Raji (cell line): ENCODE data around the gene RTN4RL1.
A peak's percentile ranks its signal among the peaks of the same experiment; 100 is the strongest.

Experiments
- POLR2A ChIP-seq: IDR thresholded peaks from 2 replicates; pipeline ENCODE4 v1.6.1; 2011; ENCODE audit warnings: low read depth, low read length, control low read depth; ENCODE audit not compliant: insufficient read depth

The RTN4RL1 gene

DNA sequence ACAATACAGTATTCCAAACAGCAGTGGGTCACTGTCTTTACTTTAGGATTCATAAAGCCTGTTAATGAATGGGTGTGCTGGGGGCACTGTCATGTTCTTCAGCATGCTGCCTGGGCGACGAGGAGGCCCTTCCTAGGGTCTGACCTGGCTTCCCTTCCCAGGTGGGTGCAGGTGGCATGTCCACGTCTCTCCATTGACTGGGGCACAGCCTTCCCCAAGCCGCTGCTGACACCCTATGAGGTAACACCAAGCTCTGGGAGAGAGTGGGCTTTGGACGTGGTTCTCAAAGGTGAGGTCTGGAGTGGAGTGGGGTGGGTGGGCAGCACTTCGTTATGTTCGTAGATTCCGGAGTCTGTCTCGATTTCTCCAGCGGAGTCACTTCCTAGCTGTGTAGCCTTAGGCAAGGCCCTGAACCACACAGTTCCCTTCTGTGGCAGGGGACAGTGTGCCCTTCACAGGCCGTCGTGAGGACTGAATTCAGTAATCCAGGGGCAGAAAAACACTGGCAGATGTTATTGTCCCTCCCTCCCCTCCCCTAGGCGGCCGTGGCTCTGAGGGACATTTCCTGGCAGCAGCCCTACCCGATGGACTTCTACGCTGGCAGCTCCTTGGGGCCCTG lies 15.9 kb upstream of the RTN4RL1 start:
- TF ChIP-seq POLR2A: no peak

DNA sequence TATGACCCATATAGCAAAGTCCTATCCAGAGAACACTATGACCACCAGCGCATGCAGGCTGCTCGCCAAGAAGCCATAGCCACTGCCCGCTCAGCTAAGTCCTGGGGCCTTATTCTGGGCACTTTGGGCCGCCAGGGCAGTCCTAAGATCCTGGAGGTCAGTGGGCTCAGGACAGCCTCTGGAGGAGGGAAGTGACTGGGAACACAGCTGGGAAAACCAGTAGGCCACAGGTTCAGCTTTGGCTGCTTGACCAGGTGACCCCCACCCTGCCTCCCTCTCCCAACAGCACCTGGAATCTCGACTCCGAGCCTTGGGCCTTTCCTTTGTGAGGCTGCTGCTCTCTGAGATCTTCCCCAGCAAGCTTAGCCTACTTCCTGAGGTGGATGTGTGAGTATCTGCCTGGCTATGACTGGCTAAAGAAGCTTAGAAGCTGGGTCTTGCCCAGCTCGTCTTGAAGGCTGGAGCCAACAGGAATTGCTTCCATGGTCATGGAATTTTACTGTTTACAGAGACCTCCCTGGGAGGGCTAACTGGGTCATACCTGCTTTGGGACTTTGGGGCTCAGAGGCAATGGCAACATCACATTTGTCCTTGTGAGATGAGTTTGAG lies 15.2 kb upstream of the RTN4RL1 start:
- no peak for TF ChIP-seq POLR2A

DNA sequence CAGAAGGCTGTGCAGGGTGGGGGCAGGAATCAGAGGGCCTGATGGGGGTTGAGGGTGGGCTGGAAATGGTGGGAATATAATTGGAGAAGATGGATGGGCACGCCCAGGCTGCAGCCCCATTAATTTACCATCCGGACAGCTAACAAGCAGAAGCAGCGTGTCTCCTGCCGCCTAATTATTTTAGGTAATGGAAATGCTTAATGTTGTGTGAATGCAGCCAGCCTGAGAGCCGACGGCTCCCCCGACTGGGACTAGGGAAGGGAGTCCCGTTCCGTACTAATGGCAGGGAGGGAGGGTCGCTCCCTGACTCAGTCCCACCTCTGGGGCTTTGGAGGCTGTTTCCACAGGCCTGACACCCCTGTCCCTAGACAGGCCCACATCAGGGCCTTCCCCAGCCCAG lies 12.0 kb upstream of the RTN4RL1 start:
- TF ChIP-seq POLR2A: no peak

DNA sequence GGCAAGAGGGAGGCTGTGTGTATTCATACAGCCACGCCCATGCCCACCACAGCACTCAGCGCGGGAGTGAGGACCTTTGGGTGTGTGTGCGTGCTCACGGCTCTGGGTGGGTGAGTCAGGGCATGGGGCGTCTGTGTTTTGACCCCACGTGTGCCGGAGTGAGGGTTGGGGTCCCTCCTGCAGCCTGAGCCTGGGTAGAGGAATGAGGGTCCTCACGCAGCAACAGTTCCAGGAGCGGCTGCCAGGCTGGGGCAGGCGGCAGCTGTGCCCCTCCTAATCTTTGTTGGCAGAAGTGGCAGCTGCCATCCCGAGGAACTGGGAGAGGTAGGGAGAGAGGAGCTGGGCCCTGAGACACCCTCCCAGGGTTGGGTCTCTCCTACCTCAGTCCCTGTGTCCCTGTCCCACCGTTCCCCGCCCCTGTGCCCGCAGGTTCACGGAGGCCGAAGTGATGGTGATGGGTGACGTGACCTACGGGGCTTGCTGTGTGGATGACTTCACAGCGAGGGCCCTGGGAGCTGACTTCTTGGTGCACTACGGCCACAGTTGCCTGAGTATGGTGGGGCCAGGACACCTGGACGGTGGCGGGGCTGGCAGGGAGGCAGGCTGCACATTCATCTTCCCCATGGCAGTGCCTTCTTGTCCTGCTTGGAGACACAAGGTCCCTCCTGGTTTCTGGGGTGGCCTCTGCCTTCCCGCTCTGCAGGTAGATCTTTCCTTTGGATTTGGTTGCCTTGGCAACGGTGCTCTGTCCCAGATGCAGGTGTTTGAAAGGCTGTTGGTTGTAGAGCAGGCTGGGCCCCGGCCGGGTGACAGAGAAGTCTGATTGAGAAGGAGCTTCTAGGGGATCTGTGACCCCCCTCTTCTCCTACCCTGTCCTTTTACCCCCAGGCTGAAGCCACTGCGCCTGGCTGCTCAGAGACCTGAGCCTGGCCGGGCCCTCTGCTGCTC lies 10.7 kb upstream of the RTN4RL1 start:
- TF ChIP-seq POLR2A: no peak

DNA sequence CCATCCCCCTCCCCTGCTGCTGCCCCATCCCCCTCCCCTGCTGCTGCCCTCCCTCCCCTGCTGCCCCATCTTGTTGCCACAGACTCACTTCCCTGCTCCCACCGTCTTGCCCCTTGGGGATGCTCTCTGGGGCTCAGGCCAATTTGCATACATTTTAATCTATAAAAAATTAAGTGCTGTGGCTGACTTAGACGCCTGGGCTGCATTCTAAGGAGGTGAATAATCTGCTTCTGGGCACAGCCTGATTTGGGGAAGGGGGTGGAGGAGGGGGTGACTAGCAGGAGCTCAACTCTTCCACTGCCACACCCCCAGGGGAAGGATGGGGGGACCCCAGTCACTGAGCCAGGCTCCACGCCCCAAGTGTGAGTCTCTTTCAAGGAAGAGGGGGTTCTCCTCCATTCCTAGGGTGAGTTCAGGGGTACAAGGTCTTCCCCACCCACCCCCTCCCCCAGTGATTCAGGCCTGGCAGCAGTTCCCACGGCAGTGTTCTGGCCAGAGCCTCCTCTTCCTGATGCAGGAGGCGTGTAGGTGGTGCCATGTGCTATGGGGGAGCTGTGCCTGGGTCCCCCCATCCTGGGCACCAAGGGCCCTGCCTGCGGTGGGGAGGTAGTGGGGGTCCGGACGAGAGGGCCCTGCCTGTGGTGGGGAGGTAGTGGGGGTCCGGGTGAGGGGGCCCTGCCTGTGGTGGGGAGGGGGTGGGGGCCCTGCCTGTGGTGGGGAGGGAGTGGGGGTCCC lies 9.8 kb upstream of the RTN4RL1 start:
- no peak for TF ChIP-seq POLR2A

DNA sequence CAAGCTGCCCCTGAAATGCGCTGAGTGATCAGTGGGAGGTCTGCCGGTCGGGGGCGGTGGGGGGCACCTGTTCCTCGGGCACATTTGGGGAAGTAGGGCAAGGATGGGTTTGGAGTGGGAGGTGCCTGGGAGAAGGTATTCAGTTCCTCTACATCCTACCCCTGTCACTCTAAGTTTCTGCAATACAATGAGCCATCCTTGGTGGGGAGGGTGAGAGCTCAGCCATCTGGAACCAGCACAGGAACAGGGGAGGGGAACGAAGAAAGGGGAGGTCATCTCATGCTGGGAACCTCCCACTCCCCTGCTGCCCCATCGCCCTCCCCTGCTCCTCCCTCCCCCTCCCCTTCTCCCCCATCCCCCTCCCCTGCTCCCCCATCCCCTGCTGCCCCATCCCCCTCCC lies 9.0 kb upstream of the RTN4RL1 start:
- no peak for TF ChIP-seq POLR2A

DNA sequence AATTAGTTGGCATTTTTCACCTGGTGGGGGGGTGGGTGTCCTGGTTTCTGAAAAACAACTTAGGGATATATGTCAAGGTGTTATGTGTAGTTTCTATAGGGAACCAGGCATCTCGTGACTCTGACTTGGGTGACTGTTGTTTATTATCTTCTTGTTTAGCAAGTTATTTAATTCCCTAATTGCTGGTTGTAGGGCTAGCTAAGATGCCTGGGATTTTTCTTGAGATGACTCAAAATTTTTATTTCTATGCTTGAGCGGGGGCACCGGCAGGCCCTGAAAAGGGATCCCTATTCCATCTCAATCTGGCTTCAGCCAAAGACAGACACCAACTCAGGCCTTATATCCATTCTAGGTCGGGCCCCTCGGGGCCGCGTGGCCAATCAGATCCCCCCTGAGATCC lies 8.0 kb upstream of the RTN4RL1 start:
- TF ChIP-seq POLR2A: no peak

DNA sequence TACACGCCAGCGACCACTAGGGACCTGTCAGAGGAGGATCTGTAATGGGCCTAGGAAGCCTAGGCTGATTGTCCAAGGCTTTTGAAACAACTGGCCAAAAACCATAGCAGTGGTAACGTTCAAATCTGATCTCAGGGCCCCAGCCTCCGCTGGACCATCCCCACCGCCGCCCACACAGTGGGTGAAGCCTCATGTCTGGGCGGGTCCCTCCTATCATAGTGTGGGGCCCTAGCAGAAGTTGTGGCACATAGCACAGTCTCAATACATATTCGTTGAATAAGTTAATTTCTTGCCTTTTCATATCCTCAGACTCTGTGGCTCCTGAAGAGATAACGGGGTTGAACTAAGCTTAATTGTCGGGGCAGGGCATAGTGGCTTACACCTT lies 5.6 kb upstream of the RTN4RL1 start:
- no peak for TF ChIP-seq POLR2A

DNA sequence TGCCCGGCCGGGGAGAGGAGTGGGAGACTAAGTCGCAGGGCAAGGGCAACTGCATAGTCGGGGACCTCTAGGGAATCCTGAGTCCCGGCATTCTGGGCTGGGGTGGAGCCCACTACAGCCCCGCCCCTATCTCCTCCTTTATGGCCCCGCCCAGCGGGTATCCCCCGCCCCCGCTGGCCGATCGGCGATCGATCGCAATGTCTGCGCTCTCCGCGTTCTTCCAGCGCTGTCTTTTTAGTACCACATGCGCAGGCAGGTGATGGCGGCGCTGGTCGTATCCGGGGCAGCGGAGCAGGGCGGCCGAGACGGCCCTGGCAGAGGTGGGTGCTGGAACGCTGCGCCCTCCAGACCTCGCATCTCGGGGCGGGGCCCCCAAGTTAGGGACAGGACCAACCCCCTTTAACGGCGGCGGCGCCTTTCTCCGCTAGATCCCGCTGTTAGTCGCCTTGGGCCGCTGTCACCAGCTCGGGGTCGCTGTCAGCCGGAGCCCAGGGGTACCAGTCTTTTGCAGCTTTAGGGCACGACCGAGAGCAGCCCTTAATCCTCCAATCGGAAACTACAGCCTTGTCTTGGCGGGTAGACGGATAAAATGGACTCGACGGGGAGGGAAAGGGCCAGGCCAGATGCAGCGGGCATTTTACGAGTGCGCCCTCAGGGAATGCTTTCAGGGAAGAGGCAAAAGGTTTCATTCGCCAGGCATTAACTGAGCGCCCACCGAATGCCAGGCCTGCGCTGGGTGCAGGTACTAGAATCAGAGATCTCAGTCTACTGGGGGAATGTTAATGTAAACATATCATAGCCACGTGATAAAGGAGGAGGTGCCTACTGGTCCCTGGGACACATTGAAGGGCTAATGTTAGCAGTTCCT lies 5.0 kb upstream of the RTN4RL1 start, which contains the start of gene DPH1:
TSS of gene DPH1 (plus strand) at position 243 of the 868 bp plus-strand sequence. CDS start at position 260, 17 bp downstream.
- peak; percentile 71 for TF ChIP-seq POLR2A

DNA sequence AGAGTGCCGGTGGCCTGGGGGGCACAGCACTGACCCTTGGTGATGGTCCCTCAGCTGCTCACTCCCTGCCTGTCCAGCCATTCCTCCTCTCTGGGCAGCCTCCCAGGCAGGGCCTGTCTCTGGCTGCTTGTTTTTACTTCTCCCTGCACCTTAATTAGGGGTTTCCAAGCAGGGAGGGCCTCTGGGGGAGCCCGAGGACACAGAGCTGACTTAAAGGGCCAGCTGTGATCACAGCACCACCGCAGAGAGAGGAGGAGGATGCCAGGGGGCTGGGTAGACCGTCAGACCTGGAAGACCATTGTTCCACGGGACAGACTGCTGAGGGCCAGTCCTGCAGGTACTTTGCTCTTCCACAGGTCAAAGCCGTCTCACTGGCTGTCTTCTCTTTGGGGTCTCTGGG lies 3.6 kb upstream of the RTN4RL1 start:
- no peak for TF ChIP-seq POLR2A

DNA sequence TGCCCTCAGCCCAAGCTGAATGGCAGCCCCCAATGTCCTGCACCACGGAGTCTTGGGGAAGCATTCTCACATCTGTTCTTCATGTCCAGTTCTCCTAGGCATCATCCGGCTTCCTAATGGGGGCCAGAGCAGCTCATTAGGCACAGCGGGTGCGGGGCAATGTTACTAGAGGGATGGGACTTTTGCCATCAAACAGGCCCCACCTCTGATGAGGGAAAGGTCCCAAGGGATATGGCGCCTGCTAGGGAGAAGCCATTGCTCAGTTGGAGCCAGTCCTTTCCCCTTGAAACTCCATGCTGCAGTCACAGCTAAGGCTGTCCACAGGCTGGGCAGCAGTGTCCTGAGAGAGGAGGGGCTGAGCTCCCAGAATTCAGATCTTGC lies 3.1 kb upstream of the RTN4RL1 start:
- TF ChIP-seq POLR2A: no peak

DNA sequence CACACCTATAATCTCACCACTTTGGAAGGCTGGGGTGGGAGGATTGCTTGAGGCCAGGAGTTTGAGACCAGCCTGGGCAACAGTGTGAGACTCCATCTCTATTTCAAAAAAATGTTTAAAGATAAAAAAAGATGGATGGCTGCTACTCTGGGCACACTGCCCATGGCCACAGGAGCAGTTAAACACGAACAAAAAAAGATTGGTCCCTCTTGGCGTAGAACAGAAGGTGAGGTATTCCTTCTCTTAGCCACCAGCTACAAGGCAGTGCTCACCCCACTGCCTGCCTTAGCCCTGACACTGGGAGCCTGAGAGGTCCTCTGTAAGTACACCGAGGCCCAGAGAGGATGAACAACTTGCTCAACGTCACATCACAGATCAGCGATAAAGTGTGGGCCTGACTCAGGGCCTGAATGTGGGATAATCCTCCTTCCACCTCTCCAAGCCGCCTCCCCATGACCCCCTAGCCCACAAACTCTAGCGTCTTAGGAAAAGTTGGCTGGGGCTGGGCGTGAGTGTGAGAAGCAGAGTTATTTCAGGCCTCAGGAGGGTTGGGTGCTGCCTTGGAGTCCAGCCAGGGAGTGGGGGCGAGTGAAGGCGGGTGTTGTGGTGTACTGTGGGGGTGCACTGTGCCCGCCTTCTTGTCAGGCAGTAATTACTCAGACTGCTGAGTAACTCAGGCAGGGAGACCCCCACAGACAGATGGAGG lies 2.5 kb upstream of the RTN4RL1 start:
- no peak for TF ChIP-seq POLR2A

DNA sequence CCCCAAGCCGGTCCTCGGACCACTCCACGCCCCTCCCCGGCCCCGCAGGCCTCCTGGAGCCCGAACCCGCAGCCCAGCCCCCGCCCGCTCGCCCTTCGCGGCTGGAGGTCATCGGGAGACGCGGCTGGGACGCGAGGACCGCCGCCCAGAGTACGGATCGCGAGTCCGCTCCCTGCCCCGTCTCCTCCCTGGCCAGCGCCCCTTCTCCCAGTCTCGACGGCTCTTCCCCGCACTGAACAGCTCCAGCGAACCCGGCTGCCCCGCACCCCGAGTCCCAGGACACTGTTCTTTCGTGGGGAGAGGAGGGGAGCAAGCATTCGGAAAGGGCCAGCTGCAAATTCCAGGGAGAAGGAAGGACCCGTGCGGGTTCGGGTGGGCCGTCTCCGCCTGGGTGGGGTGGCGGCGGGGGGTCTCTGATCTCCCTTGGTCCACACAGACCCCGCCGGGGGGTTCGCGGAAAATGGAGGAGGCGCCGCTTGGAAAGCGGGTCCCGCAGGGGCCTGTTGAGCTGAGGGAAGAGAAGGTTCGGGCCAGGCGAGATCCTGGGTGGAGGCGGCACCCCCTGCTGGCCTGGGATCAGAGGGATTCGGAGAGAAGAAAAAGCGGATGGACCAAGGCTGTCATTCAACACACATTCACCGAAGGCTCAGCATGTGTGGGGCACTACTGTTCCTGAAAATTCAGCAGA lies 632 bp upstream of the RTN4RL1 start:
- TF ChIP-seq POLR2A: no peak
